ENCODE data around the gene EFCAB7.

Gene EFCAB7

DNA sequence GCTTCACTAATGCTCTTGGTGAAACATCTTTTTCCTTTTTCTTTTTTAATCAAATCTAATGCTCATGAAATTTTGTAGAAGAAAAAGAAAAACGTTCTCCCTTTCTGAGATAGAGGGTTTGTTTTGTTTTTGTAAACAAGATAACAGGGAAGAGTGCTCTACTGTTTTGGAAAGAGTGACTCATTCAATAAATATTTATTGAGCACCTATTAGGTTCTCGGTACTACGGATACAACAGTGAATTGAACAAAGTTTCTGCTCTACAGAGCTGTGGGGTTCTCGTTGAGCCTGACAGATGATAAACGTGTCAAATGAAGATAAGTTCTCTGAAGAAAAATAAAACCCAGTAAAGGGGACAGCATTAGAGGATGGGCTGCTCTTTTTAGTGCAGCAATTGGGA lies 76.9 kb downstream of the EFCAB7 start:
- no peak for DNase-seq (ENCODE audit: extremely low spot score, insufficient read length, low read depth)
- no peak for FAIRE-seq

GRCh38 chr1:63601061-63601460 lies 77.7 kb downstream of the EFCAB7 start:
- FAIRE-seq: no peak
- no peak for DNase-seq (ENCODE audit: extremely low spot score, insufficient read length, low read depth)

- FAIRE-seq: no peak
- DNase-seq (ENCODE audit: extremely low spot score, insufficient read length, low read depth): no peak
Measured at GRCh38 chr1:63601463-63601862, 78.1 kb downstream of the EFCAB7 start.

GRCh38 chr1:63601912-63602311 lies 78.6 kb downstream of the EFCAB7 start:
- DNase-seq (ENCODE audit: extremely low spot score, insufficient read length, low read depth) (no peak), FAIRE-seq (no peak)

DNA sequence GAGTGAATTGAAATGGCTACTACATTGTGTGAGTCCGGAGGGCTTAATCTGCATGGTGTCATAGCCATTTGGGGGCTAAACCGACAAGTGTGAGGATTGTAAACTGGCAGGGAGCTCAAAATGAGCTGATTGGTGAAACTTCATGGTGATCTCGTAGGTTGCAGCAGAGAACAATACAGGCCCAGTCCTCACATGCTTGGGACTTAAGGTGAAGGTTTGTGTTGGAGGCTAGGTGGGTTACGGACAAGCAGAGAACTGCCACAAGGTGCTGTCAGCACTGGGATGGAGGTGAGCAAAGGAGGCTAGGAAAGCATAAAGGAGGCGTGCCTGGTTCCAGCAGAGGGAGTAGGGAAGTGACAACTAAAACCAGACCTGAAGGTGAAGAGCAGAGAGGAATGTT lies 79.3 kb downstream of the EFCAB7 start:
- no peak for FAIRE-seq

GRCh38 chr1:63603810-63604209 lies 80.5 kb downstream of the EFCAB7 start:
- DNase-seq (ENCODE audit: extremely low spot score, insufficient read length, low read depth) (no peak), FAIRE-seq (no peak)

More for the DNA sequence above, 79.3 kb downstream of the EFCAB7 start:
- no peak for DNase-seq (ENCODE audit: extremely low spot score, insufficient read length, low read depth)

DNA sequence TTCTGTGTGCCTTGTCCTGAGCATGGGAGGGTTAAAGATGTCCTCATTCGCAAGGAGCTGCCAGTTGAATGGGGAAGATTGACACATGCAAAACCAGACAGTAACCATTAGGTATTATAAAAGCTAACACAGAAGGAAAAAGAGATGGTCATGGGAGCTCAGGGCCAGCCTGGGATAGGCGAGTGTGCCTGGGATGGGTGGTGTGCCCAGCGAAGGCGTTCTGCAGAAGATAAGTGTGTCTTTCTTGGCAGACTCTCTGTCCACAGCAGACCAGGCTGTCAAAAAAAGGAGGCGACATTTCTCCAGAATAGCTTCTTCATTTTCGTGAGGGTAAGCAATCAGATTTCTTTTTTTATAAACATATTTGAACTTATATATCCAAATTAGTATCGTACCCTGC lies 84.0 kb downstream of the EFCAB7 start:
- FAIRE-seq (no peak), DNase-seq (ENCODE audit: extremely low spot score, insufficient read length, low read depth) (no peak)

DNA sequence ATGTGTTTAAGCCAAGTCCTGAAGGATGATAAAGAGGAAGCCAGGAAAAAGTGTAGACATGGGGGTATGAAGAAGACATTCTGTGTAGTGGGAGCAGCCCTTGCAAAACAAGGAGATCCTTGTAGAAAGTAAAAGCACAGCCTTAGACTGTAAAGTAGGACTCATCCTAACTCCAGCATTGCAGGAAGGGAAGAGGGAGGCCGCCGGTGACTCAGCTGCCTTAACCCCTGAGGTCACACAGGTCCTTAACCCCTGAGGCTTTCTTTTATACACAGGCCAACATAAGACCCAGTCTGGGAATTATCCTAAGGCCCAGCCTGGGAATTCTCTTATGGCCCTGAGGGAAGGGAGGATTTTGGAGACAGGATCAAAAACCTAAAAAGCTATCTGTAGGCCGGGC lies 87.9 kb downstream of the EFCAB7 start:
- FAIRE-seq: no peak

DNA sequence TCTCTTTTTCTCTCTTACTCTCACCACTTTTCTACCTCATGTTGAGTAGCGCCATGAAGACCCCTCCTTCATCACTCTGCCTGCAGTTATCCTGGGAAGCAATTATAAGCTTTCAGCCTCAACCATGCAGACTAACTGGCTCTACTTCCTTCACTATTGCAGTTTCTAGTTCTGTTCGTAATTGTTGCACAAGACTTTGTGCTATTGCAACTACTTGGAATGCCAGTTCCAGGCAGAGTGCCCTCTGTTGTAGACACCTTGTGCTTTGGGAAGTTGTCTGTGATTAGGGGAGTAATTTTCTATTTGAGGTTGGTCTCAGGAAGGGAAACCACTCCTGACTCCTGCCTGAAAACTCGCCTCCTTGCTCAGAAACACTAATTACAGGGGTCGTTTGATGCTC lies 89.2 kb downstream of the EFCAB7 start:
- no peak for DNase-seq (ENCODE audit: extremely low spot score, insufficient read length, low read depth)
- FAIRE-seq: no peak

More for the DNA sequence above, 87.9 kb downstream of the EFCAB7 start:
- DNase-seq (ENCODE audit: extremely low spot score, insufficient read length, low read depth): no peak

DNA sequence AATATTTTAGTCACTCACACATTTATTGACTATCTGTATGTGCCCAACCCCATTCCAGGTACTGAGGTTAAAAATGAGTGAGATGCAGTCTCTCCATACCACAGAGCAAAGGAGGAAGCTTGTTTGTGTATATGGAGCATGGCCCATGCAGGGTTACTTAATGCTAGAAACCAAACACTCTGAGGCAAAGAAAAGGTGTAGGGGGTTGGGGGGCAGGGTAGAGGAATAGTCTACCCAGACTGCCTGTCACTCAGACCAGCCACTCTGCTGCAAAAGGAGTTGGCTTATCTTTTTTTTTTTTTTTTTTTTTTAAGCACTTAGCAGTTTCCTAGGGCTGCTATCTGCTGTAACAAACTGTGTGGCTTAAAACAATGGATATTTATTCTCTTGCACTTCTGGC lies 89.6 kb downstream of the EFCAB7 start:
- FAIRE-seq: no peak

DNA sequence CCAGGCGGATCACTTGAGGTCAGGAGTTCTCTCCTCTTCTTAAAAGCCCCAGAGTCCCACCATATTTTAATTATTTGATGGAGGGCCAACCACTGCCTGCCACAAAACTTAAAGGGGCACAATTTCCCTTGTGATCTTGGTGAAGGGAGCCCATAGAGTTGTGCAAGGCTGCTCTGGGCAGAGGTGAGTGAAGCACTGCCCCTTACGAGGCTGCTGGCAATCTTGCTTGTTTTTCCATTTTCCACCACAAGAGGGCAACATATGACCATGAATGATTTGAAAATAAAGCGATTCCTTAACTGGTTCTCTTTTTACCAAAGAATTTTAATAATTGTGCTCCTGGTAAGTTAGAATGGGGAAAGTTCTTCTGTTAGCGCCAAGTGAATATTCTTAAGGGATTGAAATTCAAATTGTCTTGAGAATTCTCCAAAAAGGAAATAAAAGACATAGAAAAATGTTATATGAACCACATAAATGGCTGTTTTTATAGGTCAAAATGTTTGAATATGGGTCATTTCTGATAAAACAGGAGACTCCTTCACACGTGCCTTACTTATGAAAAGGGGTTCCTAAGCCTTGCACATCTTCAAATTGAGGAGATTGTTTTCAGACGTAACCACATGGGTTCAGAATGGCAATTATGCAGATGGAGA lies 92.6 kb downstream of the EFCAB7 start:
- FAIRE-seq: peak; percentile 81
- peak; percentile 32 for DNase-seq (ENCODE audit: extremely low spot score, insufficient read length, low read depth)

More for the DNA sequence above, 89.6 kb downstream of the EFCAB7 start:
- DNase-seq (ENCODE audit: extremely low spot score, insufficient read length, low read depth): no peak

DNA sequence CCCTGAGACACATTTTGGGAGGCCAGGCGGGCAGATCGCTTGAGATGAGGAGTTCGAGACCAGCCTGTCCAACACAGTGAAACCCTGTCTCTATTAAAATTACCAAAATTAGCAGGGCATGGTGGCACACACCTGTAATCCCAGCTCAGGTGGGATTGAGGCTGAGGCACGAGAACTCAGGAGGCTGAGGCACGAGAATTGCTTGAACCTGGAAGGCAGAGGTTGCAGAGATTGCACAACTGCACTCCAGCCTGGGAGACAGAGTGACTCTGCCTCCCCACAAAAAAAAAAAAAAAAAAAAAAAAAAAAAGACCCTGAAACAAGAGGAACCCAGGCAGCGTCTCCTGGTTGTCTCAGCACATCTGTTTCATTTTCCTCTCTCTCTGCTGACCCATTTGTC lies 94.1 kb downstream of the EFCAB7 start:
- FAIRE-seq (no peak), DNase-seq (ENCODE audit: extremely low spot score, insufficient read length, low read depth) (no peak)

DNA sequence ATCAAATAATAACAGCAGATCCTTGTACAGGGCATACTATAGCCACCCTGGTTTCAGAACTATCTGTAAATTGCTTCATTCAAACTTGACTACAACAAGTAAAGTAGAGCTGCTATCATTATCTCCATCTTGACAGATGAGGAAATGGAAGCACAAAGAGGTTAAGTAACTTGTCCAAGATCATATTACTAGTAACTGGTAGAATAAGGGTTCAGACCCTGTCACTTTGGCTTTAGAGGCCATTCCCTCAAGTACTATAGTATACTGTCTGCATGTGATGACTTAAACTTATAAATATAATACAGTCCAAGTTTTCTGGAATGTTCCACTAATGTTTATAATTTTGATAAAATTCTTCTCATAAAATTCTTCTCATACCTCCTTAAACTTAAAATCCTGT lies 94.7 kb downstream of the EFCAB7 start:
- FAIRE-seq: no peak
- no peak for DNase-seq (ENCODE audit: extremely low spot score, insufficient read length, low read depth)

- DNase-seq (ENCODE audit: extremely low spot score, insufficient read length, low read depth) (no peak), FAIRE-seq (no peak)
Measured at GRCh38 chr1:63619558-63619957, 96.2 kb downstream of the EFCAB7 start.

DNA sequence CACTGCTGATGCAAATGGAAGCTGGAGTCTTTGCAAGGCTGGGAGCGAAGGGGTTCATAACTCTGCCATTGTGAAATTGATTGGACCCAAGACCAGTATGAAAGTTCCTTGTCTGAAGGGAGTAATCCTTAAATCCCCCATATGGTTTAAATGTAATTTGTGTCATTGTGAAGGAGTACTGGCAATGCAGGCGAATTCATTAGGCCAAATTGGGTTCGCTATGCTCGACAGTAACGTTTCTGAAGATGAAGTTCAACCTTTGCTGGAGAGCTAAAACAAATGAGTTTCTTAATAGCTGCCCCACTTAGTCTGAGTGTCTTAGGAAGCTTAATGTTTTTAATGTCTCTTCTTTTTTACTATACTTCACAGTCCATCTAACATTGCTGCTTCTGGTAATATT lies 97.3 kb downstream of the EFCAB7 start:
- no peak for FAIRE-seq

GRCh38 chr1:63621075-63621474 lies 97.8 kb downstream of the EFCAB7 start:
- DNase-seq (ENCODE audit: extremely low spot score, insufficient read length, low read depth) (no peak), FAIRE-seq (no peak)

More for the DNA sequence above, 97.3 kb downstream of the EFCAB7 start:
- DNase-seq (ENCODE audit: extremely low spot score, insufficient read length, low read depth): no peak

DNA sequence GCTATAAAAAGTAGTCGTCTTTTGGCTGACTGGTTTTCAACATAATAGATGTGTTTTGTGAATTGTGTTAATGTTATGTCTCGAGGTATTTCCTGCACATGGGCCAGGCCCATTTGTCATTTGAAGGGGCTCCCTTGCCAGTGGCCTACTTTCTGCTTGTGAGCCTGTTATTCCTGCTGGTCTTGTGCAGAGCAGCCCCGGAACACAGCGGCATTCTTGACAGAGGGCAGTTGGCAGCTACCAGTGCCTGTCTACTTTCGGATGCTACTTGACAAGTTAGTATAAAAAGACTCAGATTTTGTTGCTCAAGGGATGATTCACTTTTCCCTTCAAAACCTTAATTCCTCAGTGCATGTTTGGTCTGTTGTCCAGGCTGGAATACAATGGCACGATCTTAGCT lies 98.4 kb downstream of the EFCAB7 start:
- DNase-seq (ENCODE audit: extremely low spot score, insufficient read length, low read depth) (no peak), FAIRE-seq (no peak)

Data from GM18507 (cell line).